ENCODE results near the gene PLEKHH1. TPM values are rescaled to one million over a fixed set of nuclear protein-coding genes. Genes with fewer than 3 reads are reported as not detected.

The PLEKHH1 gene
- total RNA-seq, 1 donor from 2014 or later: 3.7 TPM

- no peak overlapping the region for H3K4me3 ChIP-seq
- no peaks in the 10 kb centered on the region for H3K27me3 ChIP-seq (ENCODE audit: low read depth)
- H3K27ac ChIP-seq (replicated peaks): no peak overlapping the region
- no peak for DNase-seq
- intact Hi-C loops (cut with micrococcal nuclease): loop anchor here (5.0 kb wide), 1 partner anchor 143 kb away; no protein-coding TSS in a partner anchor
- no peak for TF ChIP-seq CTCF (IDR thresholded peaks at IDR 0.05; ENCODE audit: borderline replicate concordance)
- H3K9me3 ChIP-seq (replicated peaks): no peaks in the 10 kb centered on the region
- H3K36me3 ChIP-seq: no peaks in the 10 kb centered on the region
- H3K4me1 ChIP-seq: no peaks in the 10 kb centered on the region
Observed at GRCh38 chr14:67570453-67570852, 37.4 kb downstream of the PLEKHH1 start.

DNA sequence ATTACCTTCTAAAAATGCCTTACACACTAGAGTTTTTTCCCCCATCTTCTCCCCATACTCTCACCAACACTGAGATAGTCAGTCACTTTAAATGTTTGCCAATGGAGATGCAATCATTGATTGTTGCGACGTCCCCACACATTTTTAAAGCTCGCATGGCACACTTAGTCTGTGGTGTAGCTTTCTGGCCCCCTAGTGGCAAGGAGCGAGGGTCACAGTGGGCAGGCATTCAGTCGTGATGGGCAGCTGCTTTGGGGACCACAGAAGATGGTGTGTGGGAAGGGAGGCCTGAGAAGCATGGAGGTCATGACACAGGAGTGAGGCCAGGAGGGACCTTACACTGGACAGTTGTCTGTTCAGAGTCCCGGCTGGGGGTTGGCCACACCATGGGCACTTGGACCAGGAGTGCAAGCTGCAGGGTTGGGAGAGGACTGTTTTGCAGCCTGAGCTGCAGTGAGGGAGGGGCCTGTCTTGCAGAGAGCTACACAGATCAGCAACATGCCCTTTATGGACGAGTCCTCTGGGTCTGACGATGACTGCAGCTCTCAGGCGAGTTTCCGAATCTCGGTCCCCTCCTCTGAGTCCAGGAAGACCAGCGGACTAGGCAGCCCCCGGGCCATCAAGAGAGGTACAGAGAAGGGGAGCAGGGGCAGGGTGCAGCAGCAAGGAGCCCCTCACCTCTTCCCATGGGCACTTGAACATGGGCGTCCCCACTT is 38.3 kb downstream of the PLEKHH1 start:
- intact Hi-C loops (cut with micrococcal nuclease): loop anchor here (5.0 kb wide), 1 partner anchor 144 kb away; no protein-coding TSS in a partner anchor
- Histone ChIP-seq H3K36me3 (no peaks in the 10 kb centered on the region), H3K9me3 (replicated peaks) (no peaks in the 10 kb centered on the region), H3K27ac (replicated peaks) (no peak overlapping the region), H3K4me1 (no peaks in the 10 kb centered on the region), H3K27me3 (ENCODE audit: low read depth) (no peaks in the 10 kb centered on the region), H3K4me3 (no peak overlapping the region)
- TF ChIP-seq CTCF (IDR thresholded peaks at IDR 0.05; ENCODE audit: borderline replicate concordance): peak; percentile 85
- peak; percentile 51 for DNase-seq

DNA sequence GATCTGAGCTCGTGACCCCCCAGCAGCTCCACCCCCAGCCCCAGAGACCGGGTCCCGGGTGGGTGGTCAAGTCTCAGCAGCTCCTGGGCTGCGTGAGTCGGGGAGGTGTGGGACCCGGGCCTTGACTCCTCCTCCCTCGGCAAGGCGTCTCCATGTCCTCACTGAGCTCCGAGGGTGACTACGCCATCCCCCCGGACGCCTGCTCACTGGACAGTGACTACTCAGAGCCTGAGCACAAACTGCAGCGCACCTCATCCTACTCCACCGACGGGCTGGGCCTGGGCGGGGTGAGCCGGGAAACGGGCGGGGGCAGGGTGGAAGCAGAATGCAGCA is 38.9 kb downstream of the PLEKHH1 start:
- no peaks in the 10 kb centered on the region for H3K27me3 ChIP-seq (ENCODE audit: low read depth)
- H3K27ac ChIP-seq (replicated peaks): no peak overlapping the region
- H3K36me3 ChIP-seq: no peaks in the 10 kb centered on the region
- H3K4me1 ChIP-seq: no peaks in the 10 kb centered on the region
- no peak for TF ChIP-seq CTCF (IDR thresholded peaks at IDR 0.05; ENCODE audit: borderline replicate concordance)
- no peak overlapping the region for H3K4me3 ChIP-seq
- no peaks in the 10 kb centered on the region for H3K9me3 ChIP-seq (replicated peaks)
- intact Hi-C loops (cut with micrococcal nuclease): loop anchor here (5.0 kb wide), 1 partner anchor 145 kb away; no protein-coding TSS in a partner anchor
- DNase-seq: no peak

GRCh38 chr14:67572608-67573007 is 39.5 kb downstream of the PLEKHH1 start:
- intact Hi-C loops (cut with micrococcal nuclease): loop anchor here (5.0 kb wide), 1 partner anchor 145 kb away; no protein-coding TSS in a partner anchor
- Histone ChIP-seq H3K9me3 (replicated peaks) (no peaks in the 10 kb centered on the region), H3K27ac (replicated peaks) (no peak overlapping the region), H3K4me1 (no peaks in the 10 kb centered on the region), H3K4me3 (no peak overlapping the region), H3K36me3 (no peaks in the 10 kb centered on the region), H3K27me3 (ENCODE audit: low read depth) (no peaks in the 10 kb centered on the region)
- DNase-seq: no peak
- TF ChIP-seq CTCF (IDR thresholded peaks at IDR 0.05; ENCODE audit: borderline replicate concordance): no peak

DNA sequence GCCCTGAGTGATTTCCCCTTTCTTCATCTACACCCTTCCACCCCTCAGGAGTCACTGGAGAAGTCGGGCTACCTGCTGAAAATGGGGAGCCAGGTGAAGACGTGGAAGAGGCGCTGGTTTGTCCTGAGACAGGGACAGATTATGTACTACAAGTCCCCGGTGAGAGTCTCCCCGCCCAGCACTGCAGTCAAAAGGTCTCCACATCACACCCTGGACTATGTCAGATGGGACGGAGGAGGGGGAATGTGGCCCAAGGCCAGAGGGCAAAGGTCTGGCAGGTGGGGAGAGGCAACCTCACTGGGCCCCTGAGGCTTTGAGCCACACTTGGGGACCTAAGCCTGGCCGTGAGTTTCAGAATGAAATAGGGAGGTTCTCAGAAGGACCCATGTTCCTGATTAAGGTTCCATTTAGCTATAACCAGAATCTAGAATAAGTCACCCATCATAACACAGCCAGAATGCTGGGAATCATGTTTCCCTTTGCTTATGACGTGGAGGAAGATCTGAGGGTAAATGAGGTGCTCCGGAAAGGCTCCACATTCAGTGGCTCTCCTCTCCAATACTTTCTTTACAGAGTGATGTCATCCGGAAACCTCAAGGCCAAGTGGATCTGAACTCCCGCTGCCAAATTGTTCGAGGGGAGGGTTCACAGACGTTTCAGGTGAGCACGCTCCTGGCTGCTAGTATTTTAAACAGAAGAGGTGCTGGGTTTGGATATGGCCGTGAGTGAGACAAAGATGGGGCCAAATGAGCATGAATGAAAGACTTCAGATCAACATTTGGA is 40.3 kb downstream of the PLEKHH1 start:
- DNase-seq: no peak
- Histone ChIP-seq H3K27ac (replicated peaks) (no peak overlapping the region), H3K4me3 (no peak overlapping the region), H3K4me1 (no peaks in the 10 kb centered on the region), H3K36me3 (peaks cover 3% of the 10 kb centered on the region), H3K9me3 (replicated peaks) (no peaks in the 10 kb centered on the region), H3K27me3 (ENCODE audit: low read depth) (no peaks in the 10 kb centered on the region)
- no peak for TF ChIP-seq CTCF (IDR thresholded peaks at IDR 0.05; ENCODE audit: borderline replicate concordance)
- intact Hi-C loops (cut with micrococcal nuclease): loop anchor here (5.0 kb wide), 1 partner anchor 146 kb away; no protein-coding TSS in a partner anchor

All from left ventricle myocardium inferior (tissue), 1 donor.